Measurements from ENCODE around the gene HIVEP1. TPM values are rescaled to one million over a fixed set of nuclear protein-coding genes. Genes with fewer than 3 reads are reported as not detected.

The HIVEP1 gene
- total RNA-seq, 2 experiments from 2014 or later = 45.9 to 71.6 TPM

DNA sequence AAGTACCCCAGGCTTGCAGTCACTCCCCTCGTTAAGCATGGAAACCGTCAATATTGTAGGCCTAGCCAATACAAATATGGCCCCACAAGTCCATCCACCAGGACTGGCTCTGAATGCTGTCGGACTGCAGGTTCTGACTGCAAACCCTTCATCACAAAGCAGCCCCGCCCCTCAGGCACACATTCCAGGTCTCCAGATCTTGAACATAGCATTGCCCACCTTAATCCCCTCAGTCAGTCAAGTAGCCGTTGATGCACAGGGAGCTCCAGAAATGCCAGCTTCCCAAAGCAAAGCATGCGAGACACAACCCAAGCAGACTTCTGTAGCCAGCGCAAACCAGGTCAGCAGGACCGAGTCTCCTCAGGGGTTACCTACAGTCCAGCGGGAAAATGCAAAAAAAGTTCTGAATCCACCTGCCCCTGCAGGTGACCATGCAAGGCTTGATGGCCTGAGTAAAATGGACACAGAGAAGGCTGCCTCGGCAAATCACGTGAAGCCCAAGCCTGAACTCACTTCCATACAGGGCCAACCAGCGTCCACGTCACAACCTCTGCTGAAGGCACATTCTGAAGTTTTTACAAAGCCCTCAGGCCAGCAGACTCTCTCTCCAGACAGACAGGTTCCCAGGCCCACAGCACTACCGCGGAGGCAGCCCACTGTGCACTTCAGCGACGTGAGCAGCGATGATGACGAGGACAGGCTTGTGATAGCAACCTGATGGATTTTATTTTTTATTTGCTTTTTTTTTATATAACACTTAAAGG is 151.8 kb downstream of the HIVEP1 start:
- H3K27me3 Mint-ChIP-seq = no peaks in the 10 kb centered on the region
- no peak overlapping the region for H3K4me3 Mint-ChIP-seq
- H3K27ac Mint-ChIP-seq = no peak overlapping the region
- POLR2A ChIA-PET = no interaction called here
- peaks cover 23% of the 10 kb centered on the region for H3K4me1 Mint-ChIP-seq
- H3K36me3 Mint-ChIP-seq (ENCODE audit: low read depth) = peaks cover 35% of the 10 kb centered on the region
- intact Hi-C loops (cut with DNase I, micrococcal nuclease) = no loop called here
- ATAC-seq (no peak), DNase-seq (no peak)
- CTCF ChIA-PET = interaction anchor here (1.1 kb wide), 1 partner anchor 508 kb away, joined by 5 read pairs; no protein-coding TSS in a partner anchor
- no peaks in the 10 kb centered on the region for H3K9me3 Mint-ChIP-seq (ENCODE audit: low read depth)

GRCh38 chr6:12164508-12164770 is 152.3 kb downstream of the HIVEP1 start:
- Mint-ChIP-seq H3K27me3 (no peaks in the 10 kb centered on the region), H3K4me3 (no peak overlapping the region), H3K4me1 (peaks cover 23% of the 10 kb centered on the region), H3K36me3 (ENCODE audit: low read depth) (peaks cover 35% of the 10 kb centered on the region), H3K9me3 (ENCODE audit: low read depth) (no peaks in the 10 kb centered on the region), H3K27ac (no peak overlapping the region)
- DNase-seq = no peak
- intact Hi-C loops (cut with DNase I, micrococcal nuclease) = no loop called here
- POLR2A ChIA-PET = no interaction called here
- CTCF ChIA-PET = no interaction called here
- ATAC-seq = no peak

DNA sequence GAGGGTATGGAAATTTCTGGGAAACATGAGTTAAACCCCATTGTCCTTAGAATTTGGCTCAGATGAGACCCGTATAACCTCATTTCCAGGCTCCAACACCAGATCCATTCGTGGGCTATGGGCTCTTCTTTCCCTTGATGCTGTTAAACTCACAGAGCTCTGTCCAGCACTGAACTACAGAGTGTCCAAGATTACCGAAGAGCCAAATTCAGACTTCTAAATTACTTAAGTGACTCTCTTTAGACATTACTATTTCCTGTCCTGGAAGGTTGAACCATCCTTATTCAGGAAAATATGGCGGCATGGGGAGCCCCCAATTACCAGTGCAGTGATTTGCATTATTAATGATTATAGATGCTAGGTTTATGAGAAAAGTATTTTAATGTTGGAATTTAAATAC is 153.2 kb downstream of the HIVEP1 start:
- Mint-ChIP-seq H3K36me3 (ENCODE audit: low read depth) (peaks cover 32% of the 10 kb centered on the region), H3K27ac (no peak overlapping the region), H3K4me3 (no peak overlapping the region), H3K4me1 (peaks cover 22% of the 10 kb centered on the region), H3K9me3 (ENCODE audit: low read depth) (no peaks in the 10 kb centered on the region), H3K27me3 (no peaks in the 10 kb centered on the region)
- DNase-seq = no peak
- ChIA-PET POLR2A (no interaction called here), CTCF (no interaction called here)
- intact Hi-C loops (cut with DNase I, micrococcal nuclease) = no loop called here
- ATAC-seq = no peak

DNA sequence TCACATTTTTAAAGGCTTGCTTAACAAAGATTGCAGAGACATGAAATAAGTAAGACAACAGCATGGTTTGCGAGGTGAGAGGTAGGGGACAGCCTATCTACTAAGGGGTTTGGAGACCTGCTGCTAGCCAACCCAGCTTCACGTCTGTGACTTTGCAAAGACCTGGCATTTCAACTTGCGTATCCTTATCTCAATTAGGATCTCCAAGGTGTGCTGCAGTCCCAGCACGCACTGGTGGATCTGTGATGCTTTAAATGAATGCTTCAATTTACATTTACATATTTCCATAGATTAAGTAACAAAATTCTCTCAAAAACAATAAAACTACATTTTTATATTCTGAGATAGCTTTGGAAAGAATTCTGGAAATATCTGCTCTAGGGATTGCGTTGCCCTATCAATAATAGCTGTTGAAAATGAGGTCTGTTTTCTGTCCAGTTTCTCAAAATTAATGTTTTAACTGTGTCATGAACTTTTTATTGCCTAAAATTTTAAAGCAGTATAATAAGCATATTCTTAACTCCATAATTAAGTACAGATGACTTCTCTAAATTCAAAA is 153.7 kb downstream of the HIVEP1 start:
- H3K27me3 Mint-ChIP-seq = no peaks in the 10 kb centered on the region
- no peak for ATAC-seq
- no peak for DNase-seq
- POLR2A ChIA-PET = no interaction called here
- H3K9me3 Mint-ChIP-seq (ENCODE audit: low read depth) = no peaks in the 10 kb centered on the region
- H3K27ac Mint-ChIP-seq = no peak overlapping the region
- H3K4me1 Mint-ChIP-seq = peaks cover 21% of the 10 kb centered on the region
- H3K36me3 Mint-ChIP-seq (ENCODE audit: low read depth) = peaks cover 29% of the 10 kb centered on the region
- no peak overlapping the region for H3K4me3 Mint-ChIP-seq
- CTCF ChIA-PET = interaction anchor here (1.0 kb wide), 1 partner anchor 10 kb away, joined by 3 read pairs; no protein-coding TSS in a partner anchor
- intact Hi-C loops (cut with DNase I, micrococcal nuclease) = no loop called here

- no peaks in the 10 kb centered on the region for H3K27me3 Mint-ChIP-seq
- no peak for ATAC-seq
- intact Hi-C loops (cut with DNase I, micrococcal nuclease) = no loop called here
Observed at GRCh38 chr6:12169377-12169776, 157.3 kb downstream of the HIVEP1 start.

GRCh38 chr6:12170351-12171092 is 158.4 kb downstream of the HIVEP1 start:
- DNase-seq = no peak
- intact Hi-C loops (cut with DNase I, micrococcal nuclease) = no loop called here
- no peaks in the 10 kb centered on the region for H3K9me3 Mint-ChIP-seq (ENCODE audit: low read depth)
- H3K4me3 Mint-ChIP-seq = no peak overlapping the region
- no peak overlapping the region for H3K27ac Mint-ChIP-seq
- H3K27me3 Mint-ChIP-seq = no peaks in the 10 kb centered on the region
- H3K4me1 Mint-ChIP-seq = peaks cover 3% of the 10 kb centered on the region
- ChIA-PET POLR2A (interaction anchor here (0.6 kb wide), 1 partner anchor 349 kb away, joined by 5 read pairs; no protein-coding TSS in a partner anchor), CTCF (no interaction called here)
- no peak for ATAC-seq
- no peaks in the 10 kb centered on the region for H3K36me3 Mint-ChIP-seq (ENCODE audit: low read depth)

More at GRCh38 chr6:12169377-12169776, 157.3 kb downstream of the HIVEP1 start:
- Mint-ChIP-seq H3K4me1 (peaks cover 3% of the 10 kb centered on the region), H3K27ac (no peak overlapping the region), H3K36me3 (ENCODE audit: low read depth) (peaks cover 3% of the 10 kb centered on the region), H3K4me3 (no peak overlapping the region), H3K9me3 (ENCODE audit: low read depth) (no peaks in the 10 kb centered on the region)
- ChIA-PET CTCF (no interaction called here), POLR2A (no interaction called here)
- DNase-seq = no peak

- ATAC-seq (no peak), DNase-seq (no peak)
- POLR2A ChIA-PET = no interaction called here
- Mint-ChIP-seq H3K9me3 (ENCODE audit: low read depth) (peaks cover under 1% of the 10 kb centered on the region), H3K4me3 (no peak overlapping the region), H3K36me3 (ENCODE audit: low read depth) (peaks cover 1% of the 10 kb centered on the region), H3K27ac (no peak overlapping the region), H3K27me3 (no peaks in the 10 kb centered on the region), H3K4me1 (peaks cover 3% of the 10 kb centered on the region)
- CTCF ChIA-PET = interaction anchor here (0.8 to 1.2 kb wide), 3 partner anchors 72 to 118 kb away, joined by 3 read pairs; partner anchors contain the start of gene EDN1
- intact Hi-C loops (cut with DNase I, micrococcal nuclease) = no loop called here
Observed at GRCh38 chr6:12171717-12172116, 159.6 kb downstream of the HIVEP1 start.

GRCh38 chr6:12172572-12172971 is 160.5 kb downstream of the HIVEP1 start:
- ChIA-PET CTCF (interaction anchor here (0.8 to 1.2 kb wide), 2 partner anchors 95 to 117 kb away, joined by 3 read pairs; partner anchors contain the start of gene EDN1), POLR2A (no interaction called here)
- ATAC-seq (no peak), DNase-seq (no peak)
- Mint-ChIP-seq H3K27me3 (no peaks in the 10 kb centered on the region), H3K4me1 (peaks cover 3% of the 10 kb centered on the region), H3K27ac (no peak overlapping the region), H3K9me3 (ENCODE audit: low read depth) (peaks cover 4% of the 10 kb centered on the region), H3K36me3 (ENCODE audit: low read depth) (peaks cover 5% of the 10 kb centered on the region), H3K4me3 (no peak overlapping the region)
- intact Hi-C loops (cut with DNase I, micrococcal nuclease) = no loop called here

DNA sequence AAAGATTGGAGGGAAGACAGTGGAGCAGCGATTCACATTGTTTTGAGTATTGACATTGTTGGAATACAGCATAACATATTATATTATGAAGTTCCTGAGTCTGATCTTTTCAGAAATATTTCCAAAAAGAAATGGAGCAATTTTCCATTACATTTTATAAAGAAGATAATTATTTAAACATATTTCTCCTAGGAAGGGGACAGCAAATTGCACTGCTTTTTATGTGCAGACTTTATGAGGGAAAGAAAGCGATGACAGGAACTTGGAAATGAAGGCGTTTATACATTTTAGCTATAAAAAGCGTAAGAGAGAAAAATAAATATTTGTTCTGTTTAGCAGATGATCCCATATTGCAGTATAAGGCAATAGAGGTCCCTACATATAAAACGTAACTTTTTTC is 161.1 kb downstream of the HIVEP1 start:
- Mint-ChIP-seq H3K4me1 (peaks cover 3% of the 10 kb centered on the region), H3K36me3 (ENCODE audit: low read depth) (peaks cover 5% of the 10 kb centered on the region), H3K27ac (no peak overlapping the region), H3K4me3 (no peak overlapping the region), H3K27me3 (no peaks in the 10 kb centered on the region), H3K9me3 (ENCODE audit: low read depth) (peaks cover 4% of the 10 kb centered on the region)
- DNase-seq (no peak), ATAC-seq (no peak)
- intact Hi-C loops (cut with DNase I, micrococcal nuclease) = no loop called here
- ChIA-PET POLR2A (no interaction called here), CTCF (no interaction called here)

DNA sequence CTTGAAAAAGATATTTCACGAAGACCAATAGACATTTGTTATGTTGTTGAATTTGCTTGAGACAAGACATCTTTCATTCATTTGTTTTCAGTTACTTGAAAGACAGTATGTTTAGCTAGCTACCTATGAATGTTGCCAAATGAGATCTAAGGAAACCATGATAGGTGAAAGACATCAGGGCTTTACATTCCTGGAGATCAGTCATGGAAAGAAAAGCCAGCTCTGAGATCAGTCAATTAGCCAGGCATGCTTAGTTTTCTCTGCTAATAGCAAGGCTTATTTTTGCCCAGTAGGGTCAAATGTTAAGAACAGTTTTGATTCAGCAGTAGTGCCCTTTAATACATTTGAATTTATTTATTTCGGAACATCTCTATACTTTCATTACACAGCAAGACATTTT is 161.5 kb downstream of the HIVEP1 start:
- no peak for DNase-seq

GRCh38 chr6:12174878-12175277 is 162.8 kb downstream of the HIVEP1 start:
- ATAC-seq (no peak), DNase-seq (no peak)
- no peaks in the 10 kb centered on the region for H3K27me3 Mint-ChIP-seq
- no peak overlapping the region for H3K27ac Mint-ChIP-seq
- intact Hi-C loops (cut with DNase I, micrococcal nuclease) = no loop called here
- H3K4me1 Mint-ChIP-seq = no peaks in the 10 kb centered on the region
- H3K9me3 Mint-ChIP-seq (ENCODE audit: low read depth) = peaks cover 4% of the 10 kb centered on the region
- POLR2A ChIA-PET = no interaction called here
- peaks cover 5% of the 10 kb centered on the region for H3K36me3 Mint-ChIP-seq (ENCODE audit: low read depth)
- CTCF ChIA-PET = no interaction called here
- H3K4me3 Mint-ChIP-seq = no peak overlapping the region

More for the DNA sequence above, 161.5 kb downstream of the HIVEP1 start:
- intact Hi-C loops (cut with DNase I, micrococcal nuclease) = no loop called here
- ChIA-PET CTCF (no interaction called here), POLR2A (no interaction called here)
- Mint-ChIP-seq H3K27ac (no peak overlapping the region), H3K9me3 (ENCODE audit: low read depth) (peaks cover 4% of the 10 kb centered on the region), H3K4me3 (no peak overlapping the region), H3K27me3 (no peaks in the 10 kb centered on the region), H3K36me3 (ENCODE audit: low read depth) (peaks cover 5% of the 10 kb centered on the region), H3K4me1 (peaks cover 3% of the 10 kb centered on the region)
- no peak for ATAC-seq

DNA sequence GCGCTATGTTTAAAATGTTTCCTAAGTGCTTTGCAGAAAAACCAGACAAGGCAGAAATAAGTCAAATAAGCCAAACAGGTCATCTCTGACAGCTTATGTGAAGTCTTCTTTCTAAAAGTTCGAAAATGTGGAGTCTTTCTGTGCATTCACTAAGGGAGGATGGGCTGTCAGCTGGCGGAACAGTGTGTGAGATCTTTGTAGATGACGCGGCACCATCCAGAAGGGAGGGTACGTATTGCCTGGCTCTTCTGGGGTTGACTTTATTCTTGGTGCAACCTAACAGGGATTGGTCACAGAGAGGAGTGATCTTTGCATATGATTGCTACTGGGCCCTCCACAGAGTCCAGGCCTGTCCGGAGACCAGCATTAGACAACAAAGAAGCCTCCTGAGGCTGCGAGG is 163.5 kb downstream of the HIVEP1 start:
- DNase-seq (no peak), ATAC-seq (no peak)
- Mint-ChIP-seq H3K4me3 (no peak overlapping the region), H3K9me3 (ENCODE audit: low read depth) (peaks cover 4% of the 10 kb centered on the region), H3K27ac (no peak overlapping the region), H3K27me3 (no peaks in the 10 kb centered on the region), H3K36me3 (ENCODE audit: low read depth) (peaks cover 5% of the 10 kb centered on the region), H3K4me1 (no peaks in the 10 kb centered on the region)
- intact Hi-C loops (cut with DNase I, micrococcal nuclease) = no loop called here
- ChIA-PET POLR2A (no interaction called here), CTCF (no interaction called here)

Measured in activated CD4-positive, alpha-beta T cell treated with anti-CD3 and anti-CD28 coated beads for 36 hours (primary cell).